ENCODE results near the gene ATP6V0E2.
"Not testable (repeated sequence)": the region's sequence is repeated elsewhere in the genome, so short reads cannot be mapped to it uniquely, and the experiment has no call there.

DNA sequence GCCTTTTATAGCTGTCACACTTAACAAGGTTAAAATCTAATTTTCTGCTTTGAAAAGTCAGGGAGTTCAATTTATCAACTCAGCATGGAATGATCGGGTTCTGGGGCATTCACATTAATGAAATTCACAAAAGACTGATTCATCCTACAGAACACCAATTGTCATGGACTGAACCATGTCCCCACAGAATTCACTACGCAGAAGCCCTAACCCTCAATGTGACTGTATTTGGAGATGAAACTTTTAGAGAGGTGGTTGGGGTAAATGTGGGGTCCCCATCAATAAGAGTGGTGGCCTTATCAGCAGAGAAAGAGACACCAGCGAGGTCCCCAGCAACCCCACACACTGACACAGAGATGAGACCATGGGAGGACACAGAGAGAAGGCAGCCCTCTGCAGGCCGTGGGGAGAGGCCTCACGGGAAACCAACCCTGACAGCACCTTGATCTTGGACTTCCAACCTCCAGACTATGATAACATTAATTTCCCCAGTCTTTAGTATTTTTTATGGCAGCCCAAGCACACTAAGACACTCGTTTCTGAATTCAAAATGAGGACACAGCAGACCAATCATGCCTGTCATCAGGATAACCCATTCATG is 34.1 kb downstream of the ATP6V0E2 start:
- TF ChIP-seq, protein P1, sequence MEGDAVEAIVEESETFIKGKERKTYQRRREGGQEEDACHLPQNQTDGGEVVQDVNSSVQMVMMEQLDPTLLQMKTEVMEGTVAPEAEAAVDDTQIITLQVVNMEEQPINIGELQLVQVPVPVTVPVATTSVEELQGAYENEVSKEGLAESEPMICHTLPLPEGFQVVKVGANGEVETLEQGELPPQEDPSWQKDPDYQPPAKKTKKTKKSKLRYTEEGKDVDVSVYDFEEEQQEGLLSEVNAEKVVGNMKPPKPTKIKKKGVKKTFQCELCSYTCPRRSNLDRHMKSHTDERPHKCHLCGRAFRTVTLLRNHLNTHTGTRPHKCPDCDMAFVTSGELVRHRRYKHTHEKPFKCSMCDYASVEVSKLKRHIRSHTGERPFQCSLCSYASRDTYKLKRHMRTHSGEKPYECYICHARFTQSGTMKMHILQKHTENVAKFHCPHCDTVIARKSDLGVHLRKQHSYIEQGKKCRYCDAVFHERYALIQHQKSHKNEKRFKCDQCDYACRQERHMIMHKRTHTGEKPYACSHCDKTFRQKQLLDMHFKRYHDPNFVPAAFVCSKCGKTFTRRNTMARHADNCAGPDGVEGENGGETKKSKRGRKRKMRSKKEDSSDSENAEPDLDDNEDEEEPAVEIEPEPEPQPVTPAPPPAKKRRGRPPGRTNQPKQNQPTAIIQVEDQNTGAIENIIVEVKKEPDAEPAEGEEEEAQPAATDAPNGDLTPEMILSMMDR (IDR thresholded peaks at IDR 0.05), result not testable (repeated sequence)
- TF ChIP-seq POLR2A (IDR thresholded peaks at IDR 0.05), result not testable (repeated sequence)
